Hepatocyte (in vitro differentiated cells): ENCODE data around the gene EEF1AKMT2. TPM values are rescaled to one million over a fixed set of nuclear protein-coding genes. Genes with fewer than 3 reads are reported as not detected.
"Not testable (repeated sequence)": the region's sequence is repeated elsewhere in the genome, so short reads cannot be mapped to it uniquely, and the experiment has no call there.

Source experiments
- DNase-seq: peaks from one replicate; pipeline ENCODE4 v3.0.0-alpha.2; 2016; ENCODE audit warnings: low spot score
- H2AFZ ChIP-seq: fragments of 200-600 bp; sonication (generic); 2 replicates; pipeline ENCODE4 v1.6.0; 2016; ENCODE audit warnings: antibody characterized with exemption, mild to moderate bottlenecking
- H3K27ac ChIP-seq: fragments of 200-600 bp; sonication (generic); 2 replicates; pipeline ENCODE4 v1.5.1; 2016; ENCODE audit warnings: mild to moderate bottlenecking
- H3K27me3 ChIP-seq: fragments of 200-600 bp; sonication (generic); 2 replicates; pipeline ENCODE4 v1.6.1; 2016
- H3K36me3 ChIP-seq: fragments of 200-600 bp; sonication (generic); replicated peaks from 2 replicates; pipeline ENCODE4 v1.5.1; 2016; ENCODE audit warnings: low read depth; ENCODE audit not compliant: insufficient read depth
- H3K4me1 ChIP-seq: fragments of 200-600 bp; sonication (generic); 2 replicates; pipeline ENCODE4 v1.5.1; 2016; ENCODE audit warnings: mild to moderate bottlenecking, moderate library complexity; ENCODE audit not compliant: insufficient read depth
- H3K4me2 ChIP-seq: fragments of 200-600 bp; sonication (generic); 2 replicates; pipeline ENCODE4 v1.6.0; 2016
- H3K4me3 ChIP-seq: fragments of 200-600 bp; sonication (generic); 2 replicates; pipeline ENCODE4 v1.5.1; 2016; ENCODE audit warnings: mild to moderate bottlenecking
- H3K79me2 ChIP-seq: fragments of 200-600 bp; sonication (generic); 2 replicates; pipeline ENCODE4 v1.6.0; 2017; ENCODE audit warnings: mild to moderate bottlenecking
- H3K9me2 ChIP-seq: fragments of 200-600 bp; sonication (generic); replicated peaks from 2 replicates; pipeline ENCODE4 v1.6.0; 2017; ENCODE audit warnings: mild to moderate bottlenecking; ENCODE audit not compliant: insufficient read depth
- H3K9me3 ChIP-seq: fragments of 200-600 bp; sonication (generic); 2 replicates; pipeline ENCODE4 v1.5.1; 2016; ENCODE audit warnings: low read depth, mild to moderate bottlenecking
- H4K20me1 ChIP-seq: fragments of 200-600 bp; sonication (generic); 2 replicates; pipeline ENCODE4 v1.6.0; 2016; ENCODE audit warnings: mild to moderate bottlenecking; ENCODE audit not compliant: insufficient read depth, poor library complexity, severe bottlenecking
- EZH2 ChIP-seq: fragments of 200-600 bp; sonication (generic); IDR thresholded peaks from 2 replicates; pipeline ENCODE4 v1.6.1; 2016; ENCODE audit warnings: antibody characterized with exemption, mild to moderate bottlenecking, borderline replicate concordance
- EZH2phosphoT487 ChIP-seq: fragments of 200-600 bp; sonication (generic); IDR thresholded peaks from one replicate; pipeline ENCODE4 v1.6.1; 2018; ENCODE audit warnings: antibody characterized with exemption, mild to moderate bottlenecking, low read depth, moderate library complexity; ENCODE audit not compliant: unreplicated experiment, severe bottlenecking
- WGBS: methylation state at CpG from one replicate; pipeline ENCODE4 v1.1.6; 2016; ENCODE audit warnings: low lambda C conversion rate; ENCODE audit errors: missing lambda C conversion rate; 5-methylcytosine and 5-hydroxymethylcytosine counted together
- polyA plus RNA-seq: library from polyadenylated mRNA; unstranded; fragments of >200 nt; fragmentation: Nextera tagmentation; extraction: Ambion mirVana; gene quantifications from 2 replicates; pipeline ENCODE4 v1.2.1, GENCODE V29; 2016
- total RNA-seq: library from RNA; depleted of rRNA; stranded (reverse); fragments of >200 nt; gene quantifications from 2 replicates; pipeline ENCODE4 v1.2.3, GENCODE V29; 2014
- TF ChIP-seq, protein P1 (sequence below): fragments of 200-600 bp; sonication (generic); IDR thresholded peaks from 2 replicates; pipeline ENCODE4 v1.5.1; 2016; ENCODE audit warnings: antibody characterized with exemption, mild to moderate bottlenecking; ENCODE audit not compliant: poor library complexity

The EEF1AKMT2 gene
- total and polyA plus RNA-seq, 2 experiments from 2014 or later: 9.8 to 10.5 TPM

DNA sequence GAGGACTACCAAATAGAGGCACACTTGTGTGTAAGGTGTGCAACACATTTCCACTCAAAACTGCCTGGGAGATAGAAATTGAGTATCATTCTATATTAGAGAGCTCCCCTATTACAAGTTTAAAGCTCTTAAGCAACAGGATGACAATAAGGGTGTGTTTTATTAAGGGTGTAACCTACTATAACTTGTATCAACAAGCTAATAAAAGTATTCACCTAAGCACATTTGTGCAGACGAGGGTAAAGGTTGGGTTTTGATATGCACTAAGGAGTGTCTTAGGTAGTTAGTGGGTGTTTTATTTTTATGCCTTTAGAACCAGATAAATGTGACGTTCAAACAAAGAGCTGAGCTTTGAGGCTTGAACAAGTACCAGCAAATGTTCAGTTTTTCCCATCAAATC lies 44.7 kb downstream of the EEF1AKMT2 start:
- Histone ChIP-seq H2AFZ (no peak overlapping the region), H3K4me1 (peaks cover 11% of the 10 kb centered on the region), H3K9me2 (no peaks in the 10 kb centered on the region), H3K4me2 (peak overlapping the region; percentile 45), H3K36me3 (no peaks in the 10 kb centered on the region), H3K27ac (peak overlapping the region; percentile 41), H3K9me3 (no peaks in the 10 kb centered on the region), H3K79me2 (peaks cover 16% of the 10 kb centered on the region), H3K27me3 (no peaks in the 10 kb centered on the region), H4K20me1 (no peaks in the 10 kb centered on the region), H3K4me3 (no peak overlapping the region)
- DNase-seq: peak; percentile 7
- TF ChIP-seq, protein P1, sequence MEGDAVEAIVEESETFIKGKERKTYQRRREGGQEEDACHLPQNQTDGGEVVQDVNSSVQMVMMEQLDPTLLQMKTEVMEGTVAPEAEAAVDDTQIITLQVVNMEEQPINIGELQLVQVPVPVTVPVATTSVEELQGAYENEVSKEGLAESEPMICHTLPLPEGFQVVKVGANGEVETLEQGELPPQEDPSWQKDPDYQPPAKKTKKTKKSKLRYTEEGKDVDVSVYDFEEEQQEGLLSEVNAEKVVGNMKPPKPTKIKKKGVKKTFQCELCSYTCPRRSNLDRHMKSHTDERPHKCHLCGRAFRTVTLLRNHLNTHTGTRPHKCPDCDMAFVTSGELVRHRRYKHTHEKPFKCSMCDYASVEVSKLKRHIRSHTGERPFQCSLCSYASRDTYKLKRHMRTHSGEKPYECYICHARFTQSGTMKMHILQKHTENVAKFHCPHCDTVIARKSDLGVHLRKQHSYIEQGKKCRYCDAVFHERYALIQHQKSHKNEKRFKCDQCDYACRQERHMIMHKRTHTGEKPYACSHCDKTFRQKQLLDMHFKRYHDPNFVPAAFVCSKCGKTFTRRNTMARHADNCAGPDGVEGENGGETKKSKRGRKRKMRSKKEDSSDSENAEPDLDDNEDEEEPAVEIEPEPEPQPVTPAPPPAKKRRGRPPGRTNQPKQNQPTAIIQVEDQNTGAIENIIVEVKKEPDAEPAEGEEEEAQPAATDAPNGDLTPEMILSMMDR: no peak
- TF ChIP-seq EZH2phosphoT487: no peak
- no peak for TF ChIP-seq EZH2
- 69% methylated on average over 2 of the region's 2 CpGs for WGBS

DNA sequence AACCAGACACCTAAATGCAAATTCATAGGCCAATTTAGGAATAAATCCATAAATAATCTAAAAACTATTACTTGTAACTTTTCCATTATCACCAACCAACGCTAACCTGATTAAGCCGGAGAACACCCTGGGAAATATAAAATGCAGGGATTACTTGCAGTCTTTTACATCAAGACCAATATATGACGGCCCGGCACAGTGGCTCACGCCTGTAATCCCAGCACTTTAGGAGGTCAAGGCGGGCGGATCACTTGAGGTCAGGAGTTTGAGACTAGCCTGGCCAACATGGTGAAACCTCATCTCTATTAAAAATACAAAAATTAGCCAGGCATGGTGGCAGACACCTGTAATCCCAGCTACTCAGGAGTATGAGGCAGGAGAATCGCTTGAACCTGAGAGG lies 45.2 kb downstream of the EEF1AKMT2 start:
- Histone ChIP-seq H3K4me1 (peaks cover 17% of the 10 kb centered on the region), H3K79me2 (peaks cover 21% of the 10 kb centered on the region), H3K27ac (peak overlapping the region; percentile 41)
- DNase-seq, H3K9me2 ChIP-seq, H3K4me3 ChIP-seq, H4K20me1 ChIP-seq, H2AFZ ChIP-seq, H3K36me3 ChIP-seq, H3K27me3 ChIP-seq, H3K4me2 ChIP-seq, H3K9me3 ChIP-seq: not testable (repeated sequence)
- 93% methylated on average over 8 of the region's 8 CpGs for WGBS

DNA sequence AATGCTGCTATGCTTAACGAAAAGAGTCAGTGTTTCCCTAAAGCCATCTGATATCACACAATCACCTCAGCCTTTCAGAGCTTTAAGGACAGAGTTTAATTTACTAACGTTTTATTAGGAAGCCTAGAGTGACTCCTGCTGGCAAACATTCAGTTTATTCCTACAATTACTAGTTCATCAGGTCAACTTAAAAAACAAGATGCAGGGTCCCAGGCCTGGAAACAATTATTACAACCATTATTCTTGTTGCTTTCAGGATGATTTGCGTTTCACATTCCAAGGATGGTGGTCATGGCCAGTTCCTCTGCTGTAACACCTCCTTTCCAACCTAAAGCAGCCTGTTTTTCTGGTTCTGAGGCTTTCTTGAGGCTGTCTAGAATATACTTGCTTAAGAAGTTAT lies 46.0 kb downstream of the EEF1AKMT2 start:
- Histone ChIP-seq H2AFZ (no peak overlapping the region), H3K36me3 (no peaks in the 10 kb centered on the region), H3K4me3 (no peak overlapping the region), H3K9me2 (no peaks in the 10 kb centered on the region), H3K27ac (peak overlapping the region; percentile 92), H3K9me3 (no peaks in the 10 kb centered on the region), H3K4me2 (peak overlapping the region; percentile 86), H3K27me3 (no peaks in the 10 kb centered on the region), H4K20me1 (peaks cover 4% of the 10 kb centered on the region), H3K79me2 (peaks cover 22% of the 10 kb centered on the region), H3K4me1 (peaks cover 23% of the 10 kb centered on the region)
- peak; percentile 74 for DNase-seq
- TF ChIP-seq, protein P1: peak; percentile 51
- TF ChIP-seq EZH2 (no peak), EZH2phosphoT487 (no peak)
- WGBS: 26% methylated on average over 3 of the region's 3 CpGs

- H3K9me2 ChIP-seq: no peaks in the 10 kb centered on the region
- H3K4me3 ChIP-seq: peak overlapping the region; percentile 19
- peak overlapping the region; percentile 92 for H3K27ac ChIP-seq
- H3K9me3 ChIP-seq: no peaks in the 10 kb centered on the region
- peaks cover 22% of the 10 kb centered on the region for H3K79me2 ChIP-seq
- peaks cover 4% of the 10 kb centered on the region for H4K20me1 ChIP-seq
- no peaks in the 10 kb centered on the region for H3K27me3 ChIP-seq
- peak overlapping the region; percentile 86 for H3K4me2 ChIP-seq
- H3K36me3 ChIP-seq: no peaks in the 10 kb centered on the region
- peaks cover 28% of the 10 kb centered on the region for H3K4me1 ChIP-seq
- DNase-seq: no peak
- 64% methylated on average over 4 of the region's 4 CpGs for WGBS
- no peak overlapping the region for H2AFZ ChIP-seq
- TF ChIP-seq, protein P1: no peak
- no peak for TF ChIP-seq EZH2phosphoT487
- TF ChIP-seq EZH2: no peak
Measured at GRCh38 chr10:124745252-124745651, 46.4 kb downstream of the EEF1AKMT2 start.
